GM23338 (cell line): ENCODE data around the gene PTPRN2. TPM values are rescaled to one million over a fixed set of nuclear protein-coding genes. Genes with fewer than 3 reads are reported as not detected.

Experiments used
- ATAC-seq: fragments of 200-7000 bp; cut with Tn5 transposase; 3 replicates; pipeline ENCODE4 v1.9.1; 2020
- DNase-seq: peaks from one replicate; pipeline ENCODE4 v3.0.0-alpha.2; 2015; ENCODE audit warnings: low spot score
- H2AFZ ChIP-seq: fragments of 200-600 bp; sonication (generic); 2 replicates; pipeline ENCODE4 v1.8.0; 2016; ENCODE audit warnings: antibody characterized with exemption, mild to moderate bottlenecking, moderate library complexity
- H3F3A ChIP-seq: fragments of 200-600 bp; sonication (generic); replicated peaks from 2 replicates; pipeline ENCODE4 v1.8.0; 2017; ENCODE audit warnings: antibody characterized with exemption, mixed run types, low read depth
- H3K27ac ChIP-seq: fragments of 200-600 bp; sonication (generic); 2 replicates; pipeline ENCODE4 v1.6.1; 2016; ENCODE audit warnings: low read depth
- H3K27me3 ChIP-seq: fragments of 200-600 bp; sonication (generic); 2 replicates; pipeline ENCODE4 v1.8.0; 2016; ENCODE audit warnings: mild to moderate bottlenecking, mixed run types, moderate library complexity; ENCODE audit not compliant: insufficient read depth
- H3K36me3 ChIP-seq: fragments of 200-600 bp; sonication (generic); 2 replicates; pipeline ENCODE4 v1.8.0; 2016; ENCODE audit warnings: mild to moderate bottlenecking; ENCODE audit not compliant: insufficient read depth
- H3K4me1 ChIP-seq: fragments of 200-600 bp; sonication (generic); 2 replicates; pipeline ENCODE4 v1.8.0; 2016; ENCODE audit warnings: mild to moderate bottlenecking, moderate library complexity; ENCODE audit not compliant: insufficient read depth
- H3K4me2 ChIP-seq: fragments of 200-600 bp; sonication (generic); 2 replicates; pipeline ENCODE4 v1.7.1; 2017; ENCODE audit warnings: mixed run types
- H3K4me3 ChIP-seq: fragments of 200-600 bp; sonication (generic); 2 replicates; pipeline ENCODE4 v1.6.1; 2016; ENCODE audit warnings: mixed run types
- H3K79me2 ChIP-seq: fragments of 200-600 bp; sonication (generic); replicated peaks from 2 replicates; pipeline ENCODE4 v1.8.0; 2017; ENCODE audit warnings: mild to moderate bottlenecking; ENCODE audit not compliant: insufficient read depth
- H3K9me2 ChIP-seq: fragments of 200-600 bp; sonication (generic); 2 replicates; pipeline ENCODE4 v1.8.0; 2017; ENCODE audit not compliant: insufficient read depth
- H4K20me1 ChIP-seq: fragments of 200-600 bp; sonication (generic); replicated peaks from 2 replicates; pipeline ENCODE4 v1.8.0; 2017; ENCODE audit warnings: mild to moderate bottlenecking; ENCODE audit not compliant: insufficient read depth
- H3K27ac Mint-ChIP-seq: 2 replicates; pipeline ENCODE4 v1.8.0; 2020; ENCODE audit warnings: inconsistent platforms, mild to moderate bottlenecking, moderate library complexity, mixed read lengths
- H3K27me3 Mint-ChIP-seq: 3 replicates; pipeline ENCODE4 v1.8.0; 2022; ENCODE audit warnings: low read depth, mild to moderate bottlenecking, moderate library complexity, mixed read lengths, inconsistent platforms; ENCODE audit not compliant: insufficient read depth, poor library complexity
- H3K36me3 Mint-ChIP-seq: 3 replicates; pipeline ENCODE4 v1.8.0; 2021; ENCODE audit warnings: low read depth, mild to moderate bottlenecking, inconsistent platforms, moderate library complexity, mixed read lengths
- H3K4me1 Mint-ChIP-seq: 3 replicates; pipeline ENCODE4 v1.8.0; 2020; ENCODE audit warnings: mild to moderate bottlenecking, inconsistent platforms, mixed read lengths
- H3K4me3 Mint-ChIP-seq: 3 replicates; pipeline ENCODE4 v1.8.0; 2021; ENCODE audit warnings: moderate library complexity, mild to moderate bottlenecking, inconsistent platforms, mixed read lengths
- H3K9me3 Mint-ChIP-seq: 3 replicates; pipeline ENCODE4 v1.8.0; 2020; ENCODE audit warnings: moderate library complexity, mild to moderate bottlenecking, inconsistent platforms, mixed read lengths
- CREB1 ChIP-seq: fragments of 250-450 bp; sonication (Bioruptor Pico); IDR thresholded peaks from 2 replicates; pipeline ENCODE4 v1.5.0; 2020; ENCODE audit warnings: low read depth, mild to moderate bottlenecking, moderate library complexity
- EZH2 ChIP-seq: fragments of 200-600 bp; sonication (generic); IDR thresholded peaks from one replicate; pipeline ENCODE4 v1.8.0; 2017; ENCODE audit warnings: antibody characterized with exemption, mild to moderate bottlenecking, low read depth; ENCODE audit not compliant: unreplicated experiment
- EZH2phosphoT487 ChIP-seq: fragments of 200-600 bp; sonication (generic); IDR thresholded peaks from one replicate; pipeline ENCODE4 v1.8.1; 2018; ENCODE audit warnings: antibody characterized with exemption; ENCODE audit not compliant: unreplicated experiment
- JUNB ChIP-seq: IDR thresholded peaks from one replicate; pipeline ENCODE4 v1.6.1; 2016; ENCODE audit warnings: antibody characterized with exemption; ENCODE audit not compliant: unreplicated experiment
- NANOG ChIP-seq: IDR thresholded peaks from 2 replicates; pipeline ENCODE4 v1.6.1; 2016; ENCODE audit warnings: antibody characterized with exemption, borderline replicate concordance
- POLR2AphosphoS5 ChIP-seq: IDR thresholded peaks from 2 replicates; pipeline ENCODE4 v1.6.1; 2016; ENCODE audit warnings: antibody characterized with exemption, low read depth
- REST ChIP-seq: IDR thresholded peaks from one replicate; pipeline ENCODE4 v1.6.1; 2018; ENCODE audit warnings: antibody characterized with exemption; ENCODE audit not compliant: unreplicated experiment
- STAT1 ChIP-seq: IDR thresholded peaks from one replicate; pipeline ENCODE4 v1.6.1; 2016; ENCODE audit warnings: antibody characterized with exemption; ENCODE audit not compliant: unreplicated experiment
- ZNF114 ChIP-seq: fragments of 250-450 bp; sonication (Bioruptor Pico); IDR thresholded peaks from 2 replicates; pipeline ENCODE4 v1.5.0; 2020; ENCODE audit warnings: mild to moderate bottlenecking, moderate library complexity
- ZNF331 ChIP-seq: fragments of 250-450 bp; sonication (Bioruptor Pico); IDR thresholded peaks from 2 replicates; pipeline ENCODE4 v1.5.0; 2020; ENCODE audit warnings: low read depth, mild to moderate bottlenecking, moderate library complexity
- polyA plus RNA-seq: library from polyadenylated mRNA; unstranded; fragments of >200 nt; fragmentation: Nextera tagmentation; extraction: Ambion mirVana; gene quantifications from 2 replicates; pipeline ENCODE4 v1.2.1, GENCODE V29; 2016
- total RNA-seq: library from RNA; depleted of rRNA; stranded (reverse); fragments of >200 nt; shearing (Covaris generic); gene quantifications from 2 replicates; pipeline ENCODE4 v1.2.3, GENCODE V29; 2014
- TF ChIP-seq, protein P1 (sequence below): fragments of 250-450 bp; sonication (Bioruptor Pico); IDR thresholded peaks from 2 replicates; pipeline ENCODE4 v1.5.0; 2020; ENCODE audit warnings: mild to moderate bottlenecking, moderate library complexity
- TF ChIP-seq, protein P2 (sequence below): IDR thresholded peaks from 2 replicates; pipeline ENCODE4 v1.6.1; 2016; ENCODE audit warnings: antibody characterized with exemption
- TF ChIP-seq, protein P3 (sequence below), 2 experiments: fragments of 200-600 bp in 1 of 2; sonication (generic) in 1 of 2; conservative IDR thresholded peaks; 2 replicates each; pipeline versions ENCODE4 v1.5.1 to v1.6.1; 2016 to 2017; ENCODE audit warnings: antibody characterized with exemption in 2 of 2, low read depth in 2 of 2, mild to moderate bottlenecking in 2 of 2, moderate library complexity in 1 of 2

Gene PTPRN2
- total and polyA plus RNA-seq, 2 experiments from 2014 or later, result 0.87 to 4.0 TPM

DNA sequence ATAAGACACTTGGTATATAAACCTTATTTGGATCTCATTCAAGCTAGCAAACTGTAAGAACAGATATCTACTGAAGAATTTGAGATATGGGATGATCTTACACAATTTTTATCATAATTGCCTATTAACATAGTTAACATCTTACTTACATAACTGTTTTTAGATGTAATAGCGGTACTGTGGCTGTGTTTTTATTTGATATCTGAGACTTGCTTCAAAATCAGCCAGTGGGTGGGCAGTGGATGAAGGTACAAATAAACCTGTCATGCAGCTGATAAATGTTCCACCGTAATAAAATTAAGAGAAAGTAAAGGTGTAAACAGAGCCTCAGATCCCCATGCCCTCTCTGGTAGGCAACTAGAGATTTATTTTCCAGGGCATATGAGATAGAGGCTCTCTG is 28.4 kb upstream of the PTPRN2 start:
- ATAC-seq (no peak), DNase-seq (no peak)
- Mint-ChIP-seq H3K4me3 (no peak overlapping the region), H3K9me3 (no peaks in the 10 kb centered on the region), H3K4me1 (peaks cover 43% of the 10 kb centered on the region), H3K27ac (no peak overlapping the region; the same call in 1 of the 2 replicates), H3K27me3 (peaks cover 7% of the 10 kb centered on the region), H3K36me3 (peaks cover 20% of the 10 kb centered on the region; the same call in 2 of the 3 replicates)
- Histone ChIP-seq H3K36me3 (peaks cover 5% of the 10 kb centered on the region; the same call in 1 of the 2 replicates), H3K27ac (peak overlapping the region; percentile 91), H3K4me3 (no peak overlapping the region), H3K27me3 (no peaks in the 10 kb centered on the region), H3K79me2 (peaks cover 18% of the 10 kb centered on the region), H3K9me2 (peaks cover 5% of the 10 kb centered on the region; the same call in 1 of the 2 replicates), H3K4me2 (peak overlapping the region; percentile 42), H4K20me1 (no peaks in the 10 kb centered on the region), H3F3A (no peaks in the 10 kb centered on the region), H2AFZ (no peak overlapping the region), H3K4me1 (peaks cover 35% of the 10 kb centered on the region)
- TF ChIP-seq REST (no peak), ZNF331 (no peak), JUNB (no peak), ZNF114 (CRISPR knock-in tag) (no peak), CREB1 (CRISPR knock-in tag) (no peak), EZH2phosphoT487 (no peak), EZH2 (no peak), POLR2AphosphoS5 (no peak), NANOG (no peak), STAT1 (no peak)
- TF ChIP-seq, protein P1, sequence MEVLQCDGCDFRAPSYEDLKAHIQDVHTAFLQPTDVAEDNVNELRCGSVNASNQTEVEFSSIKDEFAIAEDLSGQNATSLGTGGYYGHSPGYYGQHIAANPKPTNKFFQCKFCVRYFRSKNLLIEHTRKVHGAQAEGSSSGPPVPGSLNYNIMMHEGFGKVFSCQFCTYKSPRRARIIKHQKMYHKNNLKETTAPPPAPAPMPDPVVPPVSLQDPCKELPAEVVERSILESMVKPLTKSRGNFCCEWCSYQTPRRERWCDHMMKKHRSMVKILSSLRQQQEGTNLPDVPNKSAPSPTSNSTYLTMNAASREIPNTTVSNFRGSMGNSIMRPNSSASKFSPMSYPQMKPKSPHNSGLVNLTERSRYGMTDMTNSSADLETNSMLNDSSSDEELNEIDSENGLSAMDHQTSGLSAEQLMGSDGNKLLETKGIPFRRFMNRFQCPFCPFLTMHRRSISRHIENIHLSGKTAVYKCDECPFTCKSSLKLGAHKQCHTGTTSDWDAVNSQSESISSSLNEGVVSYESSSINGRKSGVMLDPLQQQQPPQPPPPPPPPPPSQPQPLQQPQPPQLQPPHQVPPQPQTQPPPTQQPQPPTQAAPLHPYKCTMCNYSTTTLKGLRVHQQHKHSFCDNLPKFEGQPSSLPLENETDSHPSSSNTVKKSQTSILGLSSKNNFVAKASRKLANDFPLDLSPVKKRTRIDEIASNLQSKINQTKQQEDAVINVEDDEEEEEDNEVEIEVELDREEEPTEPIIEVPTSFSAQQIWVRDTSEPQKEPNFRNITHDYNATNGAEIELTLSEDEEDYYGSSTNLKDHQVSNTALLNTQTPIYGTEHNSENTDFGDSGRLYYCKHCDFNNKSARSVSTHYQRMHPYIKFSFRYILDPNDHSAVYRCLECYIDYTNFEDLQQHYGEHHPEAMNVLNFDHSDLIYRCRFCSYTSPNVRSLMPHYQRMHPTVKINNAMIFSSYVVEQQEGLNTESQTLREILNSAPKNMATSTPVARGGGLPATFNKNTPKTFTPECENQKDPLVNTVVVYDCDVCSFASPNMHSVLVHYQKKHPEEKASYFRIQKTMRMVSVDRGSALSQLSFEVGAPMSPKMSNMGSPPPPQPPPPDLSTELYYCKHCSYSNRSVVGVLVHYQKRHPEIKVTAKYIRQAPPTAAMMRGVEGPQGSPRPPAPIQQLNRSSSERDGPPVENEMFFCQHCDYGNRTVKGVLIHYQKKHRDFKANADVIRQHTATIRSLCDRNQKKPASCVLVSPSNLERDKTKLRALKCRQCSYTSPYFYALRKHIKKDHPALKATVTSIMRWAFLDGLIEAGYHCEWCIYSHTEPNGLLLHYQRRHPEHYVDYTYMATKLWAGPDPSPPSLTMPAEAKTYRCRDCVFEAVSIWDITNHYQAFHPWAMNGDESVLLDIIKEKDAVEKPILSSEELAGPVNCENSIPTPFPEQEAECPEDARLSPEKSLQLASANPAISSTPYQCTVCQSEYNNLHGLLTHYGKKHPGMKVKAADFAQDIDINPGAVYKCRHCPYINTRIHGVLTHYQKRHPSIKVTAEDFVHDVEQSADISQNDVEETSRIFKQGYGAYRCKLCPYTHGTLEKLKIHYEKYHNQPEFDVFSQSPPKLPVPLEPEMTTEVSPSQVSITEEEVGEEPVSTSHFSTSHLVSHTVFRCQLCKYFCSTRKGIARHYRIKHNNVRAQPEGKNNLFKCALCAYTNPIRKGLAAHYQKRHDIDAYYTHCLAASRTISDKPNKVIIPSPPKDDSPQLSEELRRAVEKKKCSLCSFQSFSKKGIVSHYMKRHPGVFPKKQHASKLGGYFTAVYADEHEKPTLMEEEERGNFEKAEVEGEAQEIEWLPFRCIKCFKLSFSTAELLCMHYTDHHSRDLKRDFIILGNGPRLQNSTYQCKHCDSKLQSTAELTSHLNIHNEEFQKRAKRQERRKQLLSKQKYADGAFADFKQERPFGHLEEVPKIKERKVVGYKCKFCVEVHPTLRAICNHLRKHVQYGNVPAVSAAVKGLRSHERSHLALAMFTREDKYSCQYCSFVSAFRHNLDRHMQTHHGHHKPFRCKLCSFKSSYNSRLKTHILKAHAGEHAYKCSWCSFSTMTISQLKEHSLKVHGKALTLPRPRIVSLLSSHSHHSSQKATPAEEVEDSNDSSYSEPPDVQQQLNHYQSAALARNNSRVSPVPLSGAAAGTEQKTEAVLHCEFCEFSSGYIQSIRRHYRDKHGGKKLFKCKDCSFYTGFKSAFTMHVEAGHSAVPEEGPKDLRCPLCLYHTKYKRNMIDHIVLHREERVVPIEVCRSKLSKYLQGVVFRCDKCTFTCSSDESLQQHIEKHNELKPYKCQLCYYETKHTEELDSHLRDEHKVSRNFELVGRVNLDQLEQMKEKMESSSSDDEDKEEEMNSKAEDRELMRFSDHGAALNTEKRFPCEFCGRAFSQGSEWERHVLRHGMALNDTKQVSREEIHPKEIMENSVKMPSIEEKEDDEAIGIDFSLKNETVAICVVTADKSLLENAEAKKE (CRISPR knock-in tag), result no peak
- TF ChIP-seq, protein P2, sequence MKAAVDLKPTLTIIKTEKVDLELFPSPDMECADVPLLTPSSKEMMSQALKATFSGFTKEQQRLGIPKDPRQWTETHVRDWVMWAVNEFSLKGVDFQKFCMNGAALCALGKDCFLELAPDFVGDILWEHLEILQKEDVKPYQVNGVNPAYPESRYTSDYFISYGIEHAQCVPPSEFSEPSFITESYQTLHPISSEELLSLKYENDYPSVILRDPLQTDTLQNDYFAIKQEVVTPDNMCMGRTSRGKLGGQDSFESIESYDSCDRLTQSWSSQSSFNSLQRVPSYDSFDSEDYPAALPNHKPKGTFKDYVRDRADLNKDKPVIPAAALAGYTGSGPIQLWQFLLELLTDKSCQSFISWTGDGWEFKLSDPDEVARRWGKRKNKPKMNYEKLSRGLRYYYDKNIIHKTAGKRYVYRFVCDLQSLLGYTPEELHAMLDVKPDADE, result no peak
- TF ChIP-seq, protein P3, sequence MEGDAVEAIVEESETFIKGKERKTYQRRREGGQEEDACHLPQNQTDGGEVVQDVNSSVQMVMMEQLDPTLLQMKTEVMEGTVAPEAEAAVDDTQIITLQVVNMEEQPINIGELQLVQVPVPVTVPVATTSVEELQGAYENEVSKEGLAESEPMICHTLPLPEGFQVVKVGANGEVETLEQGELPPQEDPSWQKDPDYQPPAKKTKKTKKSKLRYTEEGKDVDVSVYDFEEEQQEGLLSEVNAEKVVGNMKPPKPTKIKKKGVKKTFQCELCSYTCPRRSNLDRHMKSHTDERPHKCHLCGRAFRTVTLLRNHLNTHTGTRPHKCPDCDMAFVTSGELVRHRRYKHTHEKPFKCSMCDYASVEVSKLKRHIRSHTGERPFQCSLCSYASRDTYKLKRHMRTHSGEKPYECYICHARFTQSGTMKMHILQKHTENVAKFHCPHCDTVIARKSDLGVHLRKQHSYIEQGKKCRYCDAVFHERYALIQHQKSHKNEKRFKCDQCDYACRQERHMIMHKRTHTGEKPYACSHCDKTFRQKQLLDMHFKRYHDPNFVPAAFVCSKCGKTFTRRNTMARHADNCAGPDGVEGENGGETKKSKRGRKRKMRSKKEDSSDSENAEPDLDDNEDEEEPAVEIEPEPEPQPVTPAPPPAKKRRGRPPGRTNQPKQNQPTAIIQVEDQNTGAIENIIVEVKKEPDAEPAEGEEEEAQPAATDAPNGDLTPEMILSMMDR (conservative IDR thresholded peaks at IDR 0.05; ENCODE audit: low read depth in 2 of 2), result no peak
